ENCODE results near the gene SFMBT2.

SFMBT2 gene

GRCh38 chr10:7306147-7306546 lies 104.7 kb downstream of the SFMBT2 start:
- TF ChIP-seq CTCF (IDR thresholded peaks at IDR 0.05; ENCODE audit: unreplicated experiment in 3 of 3): no peak
- H3K27me3 Mint-ChIP-seq (ENCODE audit: low read depth): no peaks in the 10 kb centered on the region
- H3K27ac Mint-ChIP-seq: no peak overlapping the region
- H3K9me3 Mint-ChIP-seq: peaks cover 9% of the 10 kb centered on the region
- H3K4me1 Mint-ChIP-seq: peaks cover 29% of the 10 kb centered on the region
- H3K4me3 Mint-ChIP-seq: no peak overlapping the region
- peaks cover 12% of the 10 kb centered on the region for H3K36me3 Mint-ChIP-seq (ENCODE audit: low read depth)

DNA sequence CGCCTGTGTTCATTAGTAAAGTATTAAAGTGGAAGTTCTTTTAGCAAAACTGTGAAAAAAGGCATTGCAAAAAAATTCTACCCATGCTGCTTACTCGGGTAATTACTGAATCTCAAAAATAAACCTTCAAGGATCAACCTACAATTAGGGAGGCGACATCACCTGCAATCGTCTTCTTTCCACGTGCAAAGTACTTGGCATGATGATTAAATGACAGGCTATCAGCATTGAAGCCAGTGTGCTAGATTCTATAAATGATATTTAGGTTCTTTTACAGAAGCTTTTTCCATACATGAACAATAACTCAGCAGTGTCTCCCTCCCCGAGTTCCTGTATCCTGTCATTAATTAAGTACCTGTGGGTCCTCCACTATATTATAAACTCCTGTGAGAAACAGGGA lies 105.8 kb downstream of the SFMBT2 start:
- H3K36me3 Mint-ChIP-seq (ENCODE audit: low read depth): peaks cover 12% of the 10 kb centered on the region
- H3K4me1 Mint-ChIP-seq: peaks cover 36% of the 10 kb centered on the region
- H3K4me3 Mint-ChIP-seq: no peak overlapping the region
- H3K27ac Mint-ChIP-seq: peak overlapping the region in 1 of 3 experiments; percentile 15
- peaks cover 9% of the 10 kb centered on the region for H3K9me3 Mint-ChIP-seq
- TF ChIP-seq CTCF (IDR thresholded peaks at IDR 0.05; ENCODE audit: unreplicated experiment in 3 of 3): no peak
- H3K27me3 Mint-ChIP-seq (ENCODE audit: low read depth): no peaks in the 10 kb centered on the region

- peaks cover 9% of the 10 kb centered on the region for H3K9me3 Mint-ChIP-seq
- peaks cover 12% of the 10 kb centered on the region for H3K36me3 Mint-ChIP-seq (ENCODE audit: low read depth)
- no peak overlapping the region for H3K4me3 Mint-ChIP-seq
- no peak for TF ChIP-seq CTCF (IDR thresholded peaks at IDR 0.05; ENCODE audit: unreplicated experiment in 3 of 3)
- peak overlapping the region in 1 of 3 experiments; percentile 72 for H3K27ac Mint-ChIP-seq
- H3K4me1 Mint-ChIP-seq: peaks cover 36% of the 10 kb centered on the region
- no peaks in the 10 kb centered on the region for H3K27me3 Mint-ChIP-seq (ENCODE audit: low read depth)
Measured at GRCh38 chr10:7304110-7304509, 106.7 kb downstream of the SFMBT2 start.

- Mint-ChIP-seq H3K27ac (peak overlapping the region; percentile 39 to 85 (median 72)), H3K27me3 (ENCODE audit: low read depth) (no peaks in the 10 kb centered on the region), H3K4me1 (peaks cover 43% of the 10 kb centered on the region), H3K36me3 (ENCODE audit: low read depth) (peaks cover 3% of the 10 kb centered on the region), H3K4me3 (no peak overlapping the region), H3K9me3 (peaks cover 6% of the 10 kb centered on the region)
- no peak for TF ChIP-seq CTCF (IDR thresholded peaks at IDR 0.05; ENCODE audit: unreplicated experiment in 3 of 3)
Measured at GRCh38 chr10:7302930-7303557, 107.8 kb downstream of the SFMBT2 start.

- Mint-ChIP-seq H3K27ac (peak overlapping the region; percentile 39 to 85 (median 72)), H3K36me3 (ENCODE audit: low read depth) (peaks cover 3% of the 10 kb centered on the region), H3K27me3 (ENCODE audit: low read depth) (no peaks in the 10 kb centered on the region), H3K4me3 (peak overlapping the region in 2 of 3 experiments; percentile 2 to 44), H3K9me3 (peaks cover 6% of the 10 kb centered on the region), H3K4me1 (peaks cover 47% of the 10 kb centered on the region)
- no peak for TF ChIP-seq CTCF (IDR thresholded peaks at IDR 0.05; ENCODE audit: unreplicated experiment in 3 of 3)
Measured at GRCh38 chr10:7302392-7302906, 108.4 kb downstream of the SFMBT2 start.
